GM19025 (cell line): ENCODE data around the gene TTC33.

ENCODE experiments used
- ATAC-seq: cut with Tn5 transposase; IDR thresholded peaks from one replicate; pipeline ENCODE4 v1.9.1; 2021; ENCODE audit warnings: mild to moderate bottlenecking, low read depth, moderate library complexity; ENCODE audit not compliant: unreplicated experiment

TTC33 gene

DNA sequence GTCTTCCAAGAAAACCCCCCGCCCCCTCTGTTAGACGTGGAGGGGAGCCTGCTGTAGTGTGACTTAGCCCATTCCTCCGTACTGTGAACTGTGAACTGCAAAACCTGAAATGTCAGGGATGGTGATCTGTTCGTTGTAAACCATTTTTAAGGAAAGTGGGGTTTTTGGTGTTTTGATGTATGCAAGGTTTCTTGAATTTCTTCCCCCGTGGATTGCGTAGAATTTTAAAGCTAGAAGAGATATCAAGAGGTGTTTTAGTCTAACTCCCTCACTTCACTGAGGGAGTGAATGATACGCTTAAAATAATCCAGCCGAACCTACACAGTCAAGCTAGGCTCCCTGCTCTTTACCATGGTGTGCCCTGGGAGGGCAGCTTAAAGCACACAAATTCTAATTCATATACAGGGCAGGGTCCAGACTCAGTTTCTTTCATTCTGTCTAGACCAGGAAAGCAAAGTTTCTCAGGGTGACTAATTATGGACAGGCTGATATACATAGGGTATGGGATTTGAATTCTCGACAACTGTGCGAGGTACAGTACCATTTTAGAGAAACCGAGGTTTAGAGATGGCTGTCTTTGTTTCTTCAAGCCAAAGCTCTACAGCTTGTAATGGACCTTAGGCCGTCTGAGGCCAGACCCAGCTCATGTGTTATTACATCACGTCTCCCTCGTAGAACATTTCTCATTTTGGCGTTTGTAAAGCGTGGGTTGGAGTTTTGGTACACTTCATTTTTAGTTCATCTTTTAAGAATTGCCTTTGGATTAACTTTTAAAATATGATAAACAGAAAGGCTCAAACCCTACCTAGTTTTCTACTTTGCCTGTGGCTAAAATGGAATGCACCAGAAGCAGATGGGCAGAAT is 73.4 kb downstream of the TTC33 start:
- no peak for ATAC-seq

DNA sequence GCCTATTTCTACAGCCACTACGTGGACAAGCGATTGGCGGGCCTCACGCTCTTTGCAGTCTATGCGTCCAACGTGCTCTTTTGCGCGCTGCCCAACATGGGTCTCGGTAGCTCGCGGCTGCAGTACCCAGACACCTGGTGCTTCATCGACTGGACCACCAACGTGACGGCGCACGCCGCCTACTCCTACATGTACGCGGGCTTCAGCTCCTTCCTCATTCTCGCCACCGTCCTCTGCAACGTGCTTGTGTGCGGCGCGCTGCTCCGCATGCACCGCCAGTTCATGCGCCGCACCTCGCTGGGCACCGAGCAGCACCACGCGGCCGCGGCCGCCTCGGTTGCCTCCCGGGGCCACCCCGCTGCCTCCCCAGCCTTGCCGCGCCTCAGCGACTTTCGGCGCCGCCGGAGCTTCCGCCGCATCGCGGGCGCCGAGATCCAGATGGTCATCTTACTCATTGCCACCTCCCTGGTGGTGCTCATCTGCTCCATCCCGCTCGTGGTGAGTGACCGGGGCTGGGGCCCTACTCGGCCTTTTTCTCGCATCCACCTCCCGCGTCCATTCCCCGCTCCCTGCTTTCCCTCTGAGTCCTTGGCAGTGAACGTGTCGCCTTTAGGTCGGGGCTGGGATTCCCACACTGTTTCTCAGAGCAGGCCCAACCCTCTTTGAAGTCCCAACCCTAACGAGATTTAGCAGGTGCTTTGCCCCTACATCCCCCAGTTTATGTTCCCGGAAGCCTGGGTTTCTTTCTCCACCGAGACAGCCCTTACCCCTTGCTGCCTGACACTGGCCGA is 74.2 kb downstream of the TTC33 start:
- ATAC-seq, result no peak

DNA sequence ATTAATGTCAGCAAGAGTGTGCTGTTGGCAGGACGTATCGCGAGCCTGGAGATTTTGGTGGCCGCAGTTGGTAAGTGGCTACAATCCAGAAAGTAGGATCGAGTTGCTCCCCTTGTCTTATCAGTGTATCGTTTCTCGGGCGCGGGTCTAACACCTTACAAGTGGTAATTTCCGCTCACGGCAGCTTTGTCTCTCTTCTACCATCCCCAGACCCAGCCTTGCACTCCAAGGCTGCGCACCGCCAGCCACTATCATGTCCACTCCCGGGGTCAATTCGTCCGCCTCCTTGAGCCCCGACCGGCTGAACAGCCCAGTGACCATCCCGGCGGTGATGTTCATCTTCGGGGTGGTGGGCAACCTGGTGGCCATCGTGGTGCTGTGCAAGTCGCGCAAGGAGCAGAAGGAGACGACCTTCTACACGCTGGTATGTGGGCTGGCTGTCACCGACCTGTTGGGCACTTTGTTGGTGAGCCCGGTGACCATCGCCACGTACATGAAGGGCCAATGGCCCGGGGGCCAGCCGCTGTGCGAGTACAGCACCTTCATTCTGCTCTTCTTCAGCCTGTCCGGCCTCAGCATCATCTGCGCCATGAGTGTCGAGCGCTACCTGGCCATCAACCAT is 74.9 kb downstream of the TTC33 start:
- ATAC-seq, result no peak

DNA sequence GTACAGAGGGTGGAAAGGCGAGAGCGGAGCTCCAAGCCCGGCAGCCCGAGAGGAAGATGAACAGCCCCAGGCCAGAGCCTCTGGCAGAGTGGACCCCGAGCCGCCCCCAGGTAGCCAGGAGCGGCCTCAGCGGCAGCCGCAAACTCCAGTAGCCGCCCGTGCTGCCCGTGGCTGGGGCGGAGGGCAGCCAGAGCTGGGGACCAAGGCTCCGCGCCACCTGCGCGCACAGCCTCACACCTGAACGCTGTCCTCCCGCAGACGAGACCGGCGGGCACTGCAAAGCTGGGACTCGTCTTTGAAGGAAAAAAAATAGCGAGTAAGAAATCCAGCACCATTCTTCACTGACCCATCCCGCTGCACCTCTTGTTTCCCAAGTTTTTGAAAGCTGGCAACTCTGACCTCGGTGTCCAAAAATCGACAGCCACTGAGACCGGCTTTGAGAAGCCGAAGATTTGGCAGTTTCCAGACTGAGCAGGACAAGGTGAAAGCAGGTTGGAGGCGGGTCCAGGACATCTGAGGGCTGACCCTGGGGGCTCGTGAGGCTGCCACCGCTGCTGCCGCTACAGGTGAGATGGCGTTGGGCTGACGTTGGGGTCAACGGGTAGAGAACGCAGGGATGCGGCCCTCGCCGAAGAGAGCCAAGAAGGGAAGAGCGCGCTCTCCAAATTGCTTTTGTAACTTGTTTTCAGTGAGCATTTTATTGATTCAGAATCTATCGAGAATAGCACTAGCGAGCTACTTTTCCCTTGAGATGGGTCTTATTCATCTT is 75.7 kb downstream of the TTC33 start, which contains the start of gene PTGER4:
Gene PTGER4 (plus strand): TSS at position 3 of the 769 bp plus-strand sequence. CDS start 1,079 bp downstream, outside the sequence.
- ATAC-seq, result peak; percentile 38

DNA sequence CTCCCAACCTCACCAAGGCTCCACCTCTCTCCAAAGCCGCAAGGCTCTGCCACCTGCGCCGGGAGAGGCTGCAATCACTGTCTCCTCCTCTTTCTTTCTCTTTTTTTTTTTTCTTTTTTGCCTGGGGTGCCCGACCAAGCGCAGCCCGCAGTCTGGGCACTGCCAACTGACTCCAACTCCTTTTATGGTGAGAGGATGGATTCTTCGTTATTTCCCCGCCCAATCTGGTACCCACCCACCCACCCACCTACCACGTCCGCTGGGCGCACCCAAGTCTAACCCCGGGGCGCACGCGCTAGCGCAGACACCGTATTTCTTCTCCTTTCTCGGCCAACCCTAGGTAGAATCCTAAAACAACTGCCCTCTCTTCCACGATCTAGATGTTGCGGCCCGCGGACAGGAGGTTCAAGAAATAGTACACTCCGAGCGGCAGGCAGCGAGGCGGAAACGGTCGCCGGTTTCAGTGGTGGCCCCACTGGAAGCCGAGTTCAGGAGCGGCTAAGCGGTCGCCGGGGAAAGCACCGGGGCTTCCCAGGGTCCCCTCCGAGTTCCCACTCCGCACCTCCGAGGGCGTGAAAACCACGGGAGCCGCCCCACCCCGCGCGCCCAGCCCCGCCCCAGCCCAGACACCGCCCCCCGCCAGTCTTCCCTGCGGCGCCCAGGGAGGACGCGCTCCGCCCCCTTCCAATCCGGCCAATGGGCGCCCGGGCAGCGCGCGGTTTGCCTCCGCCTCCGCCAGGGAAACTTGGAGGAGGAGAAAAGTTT is 76.4 kb downstream of the TTC33 start:
- ATAC-seq, result peak; percentile 75

DNA sequence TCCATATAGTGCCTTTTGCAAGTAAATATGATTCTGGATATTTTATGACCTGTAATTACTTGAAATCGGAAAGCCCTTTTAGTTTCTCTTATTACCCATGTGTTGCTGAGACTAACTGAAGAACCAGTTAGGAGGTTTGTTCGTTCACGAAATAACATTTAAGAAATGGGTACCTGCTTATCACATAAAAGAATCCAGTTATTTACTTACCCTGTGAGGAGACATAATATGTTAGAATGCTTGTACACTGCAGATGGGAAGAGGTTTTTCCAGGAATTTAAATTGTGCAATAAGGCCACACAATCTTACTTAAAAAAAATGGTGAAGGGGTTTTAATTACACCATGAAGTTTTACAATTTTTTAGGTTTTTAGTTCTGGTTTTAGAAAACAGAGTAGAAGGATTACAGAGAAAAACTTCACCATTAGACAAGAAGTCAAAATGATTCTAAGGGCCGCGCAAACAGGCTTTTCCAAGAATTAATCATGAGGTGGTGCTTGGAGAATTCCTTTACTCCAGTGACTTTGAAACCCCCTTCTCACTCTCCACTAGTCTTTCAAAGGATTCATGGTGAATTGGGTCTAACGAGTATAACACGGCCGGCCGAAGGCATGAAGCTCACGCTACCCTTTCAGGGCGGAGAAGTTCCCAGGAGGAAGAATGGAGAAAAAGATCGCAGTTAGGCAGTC is 77.2 kb downstream of the TTC33 start:
- ATAC-seq, result no peak

DNA sequence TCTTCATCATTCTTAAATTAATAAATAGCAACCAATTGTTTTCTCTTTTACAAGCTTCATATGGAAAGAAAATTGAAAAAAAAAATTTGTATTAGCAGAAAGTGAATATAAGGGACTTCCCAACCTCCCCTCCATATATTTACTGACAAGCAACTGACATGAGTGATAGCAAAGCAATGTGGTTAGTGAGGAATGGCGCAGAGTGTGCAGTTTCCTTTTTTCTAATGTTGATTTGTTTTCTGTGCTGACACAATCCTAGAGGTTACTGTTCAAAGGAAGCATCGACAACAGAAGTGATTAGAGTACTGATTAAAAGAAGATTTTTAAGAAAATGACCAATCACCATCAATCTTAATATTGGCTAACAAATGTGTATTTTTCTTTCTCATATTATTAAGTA is 77.7 kb downstream of the TTC33 start:
- ATAC-seq, result no peak

DNA sequence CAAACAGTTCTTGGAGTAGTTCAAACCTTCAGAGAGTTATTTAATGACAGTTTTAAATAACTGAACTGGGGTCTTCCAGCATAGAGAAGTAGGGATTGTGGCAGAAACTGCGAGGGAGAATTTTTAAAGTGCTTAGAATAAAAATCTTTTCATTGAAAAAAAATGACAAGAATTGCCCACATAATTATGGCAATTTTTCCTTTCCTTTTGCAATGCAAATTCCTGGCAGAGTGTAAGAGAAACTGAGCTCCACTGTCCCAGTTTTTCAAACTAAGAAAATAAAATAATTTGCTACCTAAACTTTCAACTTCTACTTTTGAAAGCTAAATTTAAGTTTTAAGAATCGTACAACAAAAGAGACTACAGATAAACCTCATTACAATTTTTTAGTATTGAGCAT is 78.3 kb downstream of the TTC33 start:
- ATAC-seq, result no peak

DNA sequence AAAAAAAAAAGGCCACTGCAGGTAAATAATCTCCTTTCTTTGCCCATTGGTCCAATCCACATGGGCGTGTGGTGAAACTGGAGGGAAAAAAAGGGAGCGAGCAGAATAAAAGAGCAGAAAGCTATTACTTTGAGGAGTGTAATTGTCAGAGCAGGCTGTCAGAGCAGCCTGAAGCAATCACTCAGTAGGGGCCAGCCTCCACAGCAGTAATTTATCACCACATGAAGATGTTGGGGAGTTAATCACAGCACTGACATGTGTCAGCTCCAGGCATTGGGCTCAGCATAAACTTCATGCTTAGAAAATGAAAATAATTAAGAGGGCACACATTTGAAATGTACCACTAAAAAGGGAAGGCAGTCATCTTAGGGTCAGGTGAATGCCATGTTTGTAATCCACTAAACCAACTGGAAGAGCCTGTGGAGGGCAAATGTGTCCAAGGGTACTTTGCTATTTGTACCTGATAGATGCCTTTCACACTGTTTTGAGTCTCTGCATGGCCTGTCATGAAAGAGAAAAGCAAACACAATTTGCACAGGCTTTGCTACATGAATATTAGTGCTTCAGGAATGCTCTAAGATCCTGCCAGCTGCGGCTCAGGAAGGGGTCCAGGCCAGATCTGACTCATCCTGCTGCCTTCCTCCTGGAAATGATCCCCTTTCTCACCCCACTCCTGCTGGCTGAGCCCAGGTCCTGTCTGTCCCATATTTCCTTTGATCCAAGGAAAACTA is 79.0 kb downstream of the TTC33 start:
- ATAC-seq, result no peak

DNA sequence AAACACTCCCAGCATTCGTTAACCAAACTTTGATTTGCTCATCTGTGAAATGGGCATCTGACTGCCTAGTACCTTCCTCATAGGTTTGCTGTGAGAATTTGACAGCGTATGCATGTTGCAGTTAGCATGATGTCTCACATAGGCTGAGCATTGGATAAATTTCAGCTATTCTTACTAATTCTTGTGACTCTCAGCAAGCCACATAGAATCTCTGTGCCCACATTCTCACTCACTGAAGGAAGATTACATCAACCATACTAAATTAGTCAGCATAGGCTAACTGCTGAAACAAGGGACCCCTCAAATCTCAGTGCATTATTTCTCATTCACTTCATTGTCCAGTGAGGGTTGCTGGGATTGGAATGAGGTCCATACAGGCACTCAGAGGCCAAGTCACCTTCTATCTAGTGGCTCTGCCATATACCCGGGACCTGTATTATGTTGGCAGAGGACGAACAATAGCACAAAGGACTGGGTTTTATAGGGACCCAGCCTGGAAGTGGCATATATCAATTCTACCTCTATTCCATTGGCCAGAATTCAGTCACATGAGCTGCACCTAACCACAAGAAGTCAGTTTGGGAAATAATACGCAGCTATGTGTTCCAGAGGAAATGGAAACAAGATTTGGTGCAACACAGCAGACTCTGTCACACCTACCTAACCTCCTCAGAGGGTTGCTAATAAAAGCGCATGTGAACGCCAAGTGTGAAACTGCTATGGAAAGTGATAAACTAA is 80.2 kb downstream of the TTC33 start:
- ATAC-seq, result no peak

DNA sequence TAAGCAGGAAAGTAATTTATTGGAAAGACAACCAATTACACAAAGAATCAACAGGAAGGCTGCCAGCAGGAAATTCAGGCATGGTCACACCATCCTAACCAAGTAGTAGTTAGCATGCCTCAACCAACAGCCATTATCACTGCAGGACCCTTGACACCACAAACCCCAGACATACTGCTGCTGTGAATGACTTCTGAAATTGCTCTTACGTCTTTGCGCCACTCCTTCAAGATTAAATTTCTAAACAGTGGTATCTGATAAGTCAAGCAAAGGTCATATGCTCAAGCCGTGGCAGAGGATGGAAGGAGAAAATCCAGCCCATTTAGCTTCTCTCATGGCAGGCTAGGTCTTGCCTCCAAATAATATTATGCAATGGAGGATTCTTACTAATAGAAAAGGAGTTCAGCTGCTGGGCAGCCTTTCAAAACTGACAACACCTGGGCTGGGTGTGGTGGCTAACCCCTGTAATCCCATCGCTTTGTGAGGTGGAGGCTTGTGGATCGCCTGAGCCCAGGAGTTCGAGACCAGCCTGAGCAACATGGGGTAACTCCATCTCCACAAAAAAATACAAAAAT is 81.0 kb downstream of the TTC33 start:
- no peak for ATAC-seq

DNA sequence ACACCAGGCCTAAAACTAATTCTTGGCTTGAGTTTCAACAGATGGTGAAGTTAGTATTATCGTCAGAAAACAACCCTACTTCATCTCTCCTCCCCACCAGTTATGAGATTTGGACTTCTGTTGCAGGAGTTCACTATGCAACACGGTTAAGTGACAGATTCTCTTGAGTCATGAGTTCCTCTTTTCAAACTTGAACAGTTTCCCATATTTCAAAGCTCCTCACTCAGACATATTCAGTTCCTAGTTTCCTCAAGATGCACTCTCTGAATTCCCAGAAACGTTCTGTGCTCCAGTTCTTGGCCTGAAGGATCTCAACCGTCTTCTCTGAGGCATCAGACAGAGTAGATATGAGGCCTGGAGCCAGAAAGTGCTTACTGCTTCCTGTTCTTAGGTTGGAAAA is 83.3 kb downstream of the TTC33 start:
- ATAC-seq, result no peak

DNA sequence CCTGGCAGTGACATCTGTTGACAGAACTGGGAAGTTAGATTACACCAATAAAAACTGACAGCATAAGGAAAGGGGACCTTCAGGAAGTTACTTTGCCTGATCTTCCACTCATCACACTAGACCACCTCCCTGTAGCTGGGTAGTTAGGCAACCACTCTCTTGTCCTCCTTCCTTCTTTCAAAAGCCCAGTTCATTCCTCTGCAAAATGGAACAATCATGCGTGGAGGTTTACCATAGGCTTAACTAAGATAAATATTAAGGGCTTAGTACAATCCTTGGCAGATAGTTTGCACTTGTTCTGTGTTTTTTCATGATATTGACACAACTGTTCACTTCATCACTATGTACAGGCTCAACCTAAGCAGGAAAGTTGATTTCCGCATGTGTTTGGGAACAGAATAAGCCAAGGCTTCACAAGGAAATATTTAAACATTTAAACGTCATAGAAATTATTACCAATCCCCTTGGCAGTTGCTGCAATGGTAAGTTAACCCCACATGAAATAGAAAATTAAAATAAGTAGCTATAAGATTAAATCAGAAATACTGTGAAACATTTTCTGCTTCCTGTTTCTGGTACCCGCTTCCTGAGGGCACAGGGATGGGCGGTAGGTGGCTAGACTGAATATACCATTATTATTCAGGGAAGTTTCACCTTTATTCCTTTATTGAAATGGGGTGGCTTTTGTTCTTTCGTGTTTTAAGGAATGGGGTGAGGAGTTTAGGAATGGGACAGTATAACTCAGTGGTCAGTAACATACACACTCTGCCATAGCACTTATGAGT is 86.0 kb downstream of the TTC33 start:
- no peak for ATAC-seq

DNA sequence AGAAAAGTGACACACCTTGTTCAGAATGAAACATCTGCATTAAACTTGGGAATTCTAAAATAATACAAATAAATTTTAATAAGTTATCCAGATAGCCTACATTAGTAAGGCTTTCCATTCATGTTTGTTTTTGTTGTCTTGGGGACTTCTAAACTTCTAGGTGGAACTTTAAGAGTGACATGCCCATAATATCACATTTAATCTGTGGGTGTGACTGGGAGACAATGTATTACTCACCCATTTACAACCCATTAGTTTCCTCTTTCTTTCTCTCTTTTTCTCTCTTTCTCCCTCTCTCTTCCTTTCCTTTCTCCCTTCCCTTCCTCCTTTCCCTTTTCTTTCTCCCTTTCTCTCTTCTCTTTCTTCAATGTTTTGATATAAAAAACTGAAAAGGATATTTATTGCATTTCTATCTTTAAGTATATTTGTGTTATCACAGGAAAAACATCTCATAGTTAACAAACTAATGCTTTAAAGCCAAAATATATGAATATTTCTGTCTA is 88.5 kb downstream of the TTC33 start:
- no peak for ATAC-seq

DNA sequence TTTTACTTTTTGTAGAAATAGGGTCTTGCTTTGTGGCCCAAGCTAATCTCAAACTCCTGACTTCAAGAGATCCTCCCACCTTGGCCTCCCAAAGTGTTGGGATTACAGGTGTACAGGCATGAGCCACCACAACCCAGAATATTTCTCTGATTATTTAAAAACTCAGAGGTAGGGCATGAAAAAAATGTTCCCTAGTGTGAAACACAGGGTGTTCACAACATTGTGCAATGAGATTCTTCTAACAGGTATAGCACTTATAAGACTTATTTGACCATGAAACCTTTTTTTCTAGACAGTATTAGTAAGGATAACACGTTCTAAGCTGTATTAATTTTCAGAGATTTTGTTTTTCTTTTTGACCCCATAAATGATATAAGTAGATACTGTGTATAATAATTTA is 89.1 kb downstream of the TTC33 start:
- ATAC-seq, result no peak

DNA sequence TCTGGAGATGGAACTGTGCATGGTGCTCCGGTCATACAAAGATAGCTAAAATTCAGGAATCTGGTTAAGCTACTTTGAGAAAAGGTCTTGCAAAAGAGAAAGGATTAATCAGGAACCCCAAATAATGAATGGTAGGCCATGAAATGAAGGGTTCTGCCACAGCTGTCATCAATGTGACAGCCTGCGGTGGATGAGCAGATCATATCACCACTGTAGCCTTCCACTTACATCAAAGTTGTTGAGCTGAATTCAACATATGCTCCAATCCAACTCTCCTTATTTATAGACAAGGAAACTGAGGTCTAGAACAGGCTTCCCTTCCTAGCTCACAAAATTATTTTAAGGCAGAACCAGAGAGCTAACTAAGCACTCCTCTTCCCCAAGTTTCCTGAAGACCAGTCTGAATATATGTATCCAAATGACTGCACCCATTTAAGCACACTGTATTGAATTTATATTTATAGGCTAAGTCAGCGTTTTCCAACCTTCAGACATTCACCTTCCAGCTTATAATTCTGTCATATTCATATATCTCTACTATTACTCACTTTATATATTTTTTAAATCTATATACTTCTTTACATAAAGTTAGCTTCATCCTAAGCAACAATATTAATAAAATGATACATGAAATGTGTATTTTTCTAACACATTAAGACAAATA is 90.0 kb downstream of the TTC33 start:
- ATAC-seq, result no peak
